A673 (cell line): ENCODE measurements around the gene F2RL2. TPM values are rescaled to one million over a fixed set of nuclear protein-coding genes. Genes with fewer than 3 reads are reported as not detected.
A peak's percentile ranks its signal among the peaks of the same experiment; 100 is the strongest.

ENCODE experiments used
- BruUV-seq: library from RNA; stranded (reverse); fragments of 400-500 nt; replicated peaks from 2 replicates; lab custom pipeline; 2021; lab: Mats Ljungman, UMichigan
- CTCF ChIA-PET: fragments of 300-600 bp; sonication (Branson Sonifier 250); formaldehyde crosslinking; loops from one replicate; lab custom pipeline; 2022; ENCODE audit warnings: antibody characterized with exemption; lab: Charles Lee
- POLR2A ChIA-PET: fragments of 300-600 bp; sonication (Branson Sonifier 250); formaldehyde crosslinking; loops from one replicate; lab custom pipeline; 2022; ENCODE audit warnings: antibody characterized with exemption; ENCODE audit not compliant: low non-redundant PET; lab: Charles Lee
- DNase-seq: peaks from one replicate; pipeline ENCODE4 v3.0.0-alpha.2; 2015; ENCODE audit warnings: low spot score
- H3K27ac ChIP-seq: fragments of 200-600 bp; sonication (generic); 2 replicates; pipeline ENCODE4 v1.5.1; 2016; ENCODE audit warnings: mixed run types, low read depth, mild to moderate bottlenecking, mixed read lengths, antibody characterized with exemption, low read length; ENCODE audit not compliant: poor library complexity, severe bottlenecking
- H3K27me3 ChIP-seq: fragments of 200-600 bp; sonication (generic); replicated peaks from 2 replicates; pipeline ENCODE4 v1.6.1; 2017; ENCODE audit warnings: mixed run types, low read depth, mild to moderate bottlenecking, mixed read lengths, antibody characterized with exemption, low read length; ENCODE audit not compliant: insufficient read depth, poor library complexity
- H3K36me3 ChIP-seq: fragments of 200-600 bp; sonication (generic); 2 replicates; pipeline ENCODE4 v1.6.1; 2016; ENCODE audit warnings: mixed run types, mild to moderate bottlenecking, mixed read lengths, antibody characterized with exemption, low read length; ENCODE audit not compliant: insufficient read depth, poor library complexity, severe bottlenecking
- H3K4me1 ChIP-seq: fragments of 200-600 bp; sonication (generic); 2 replicates; pipeline ENCODE4 v1.6.1; 2017; ENCODE audit warnings: mixed run types, mild to moderate bottlenecking, mixed read lengths, antibody characterized with exemption, low read length; ENCODE audit not compliant: insufficient read depth, poor library complexity, severe bottlenecking
- H3K4me3 ChIP-seq: fragments of 200-600 bp; sonication (generic); 2 replicates; pipeline ENCODE4 v1.5.1; 2016; ENCODE audit warnings: low read depth, mixed run types, mild to moderate bottlenecking, mixed read lengths, low read length; ENCODE audit not compliant: poor library complexity, severe bottlenecking
- H3K9me3 ChIP-seq: fragments of 200-600 bp; sonication (generic); 2 replicates; pipeline ENCODE4 v1.6.1; 2016; ENCODE audit warnings: mixed run types, low read depth, mild to moderate bottlenecking, mixed read lengths, antibody characterized with exemption, low read length; ENCODE audit not compliant: poor library complexity, severe bottlenecking
- CTCF ChIP-seq: fragments of 300-800, 200-600 bp; sonication (generic); conservative IDR thresholded peaks from 2 replicates; pipeline ENCODE4 v1.5.1; 2017; ENCODE audit warnings: low read depth, mild to moderate bottlenecking, antibody characterized with exemption, low read length, moderate library complexity, mixed read lengths
- EZH2 ChIP-seq: fragments of 200-600 bp; sonication (generic); IDR thresholded peaks from 2 replicates; pipeline ENCODE4 v1.6.1; 2017; ENCODE audit warnings: borderline replicate concordance, low read depth, mild to moderate bottlenecking, mixed read lengths, antibody characterized with exemption, low read length; ENCODE audit not compliant: poor library complexity, severe bottlenecking
- intact Hi-C: fragments of 100-400 bp; cut with micrococcal nuclease; formaldehyde crosslinking; loops from one replicate; pipeline ENCODE4 v1.10.0; 2022; ENCODE audit not compliant: unreplicated experiment
- total RNA-seq: library from RNA; stranded (reverse); gene quantifications from 2 replicates; pipeline ENCODE4 v1.2.3, GENCODE V29; 2021

The F2RL2 gene
- total RNA-seq, 1 experiment from 2014 or later = 14.4 TPM

DNA sequence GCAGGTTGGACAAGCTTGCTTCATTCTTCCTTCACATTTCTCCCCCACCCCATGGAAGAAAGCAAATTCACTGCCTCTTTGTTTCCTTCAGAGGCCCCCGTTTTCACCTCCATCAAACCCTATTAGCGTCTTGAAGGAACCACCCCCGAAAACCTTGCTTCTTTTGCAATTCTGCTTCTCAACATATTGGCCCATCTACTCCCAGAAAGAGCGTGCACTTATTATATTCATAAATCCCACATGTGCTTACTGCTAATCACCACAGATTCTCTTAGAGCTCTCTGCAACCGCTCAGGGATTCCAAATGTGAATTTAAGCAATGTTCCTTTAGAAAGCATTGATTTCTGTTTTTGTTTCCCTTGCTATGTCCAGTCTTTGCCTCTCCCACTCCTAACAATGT, 1.1 kb downstream of the F2RL2 start:
- no peak for DNase-seq
- BruUV-seq = no TSS peak
- no peak for TF ChIP-seq EZH2
- TF ChIP-seq CTCF = no peak
- Histone ChIP-seq H3K9me3 (no peaks in the 10 kb centered on the region), H3K4me3 (peak overlapping the region; percentile 37), H3K36me3 (peaks cover 10% of the 10 kb centered on the region), H3K27me3 (no peaks in the 10 kb centered on the region), H3K27ac (peak overlapping the region; percentile 26), H3K4me1 (peaks cover 53% of the 10 kb centered on the region)
- POLR2A ChIA-PET = no interaction called here
- CTCF ChIA-PET = no interaction called here
- intact Hi-C loops = no loop called here

DNA sequence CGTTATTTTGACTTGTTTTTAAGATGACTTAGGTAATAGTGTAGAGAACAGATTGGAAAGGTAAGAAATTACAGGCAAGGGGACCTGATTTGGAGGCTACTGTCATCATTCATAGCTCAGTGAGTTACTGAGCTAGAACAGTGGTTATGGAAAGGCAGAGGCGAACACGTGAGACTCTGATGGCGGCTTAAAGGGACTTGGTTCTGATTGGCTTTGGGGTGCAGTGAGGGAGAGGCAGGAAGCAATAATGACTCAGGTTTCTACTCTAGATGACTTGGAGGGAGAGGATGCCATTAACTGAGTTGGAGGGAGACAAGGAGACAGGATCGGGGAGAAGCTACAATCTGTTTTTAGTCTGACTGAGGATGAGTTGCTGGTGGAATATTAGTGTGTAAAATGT, 3.0 kb downstream of the F2RL2 start:
- TF ChIP-seq CTCF = no peak
- TF ChIP-seq EZH2 = no peak
- peaks cover 14% of the 10 kb centered on the region for H3K36me3 ChIP-seq
- H3K4me1 ChIP-seq = peaks cover 69% of the 10 kb centered on the region
- no TSS peak for BruUV-seq
- peak overlapping the region; percentile 37 for H3K4me3 ChIP-seq
- no peak for DNase-seq
- ChIA-PET POLR2A (no interaction called here), CTCF (no interaction called here)
- no peak overlapping the region for H3K27ac ChIP-seq
- no peaks in the 10 kb centered on the region for H3K27me3 ChIP-seq
- intact Hi-C loops = no loop called here
- no peaks in the 10 kb centered on the region for H3K9me3 ChIP-seq

GRCh38 chr5:76617675-76618074, 5.5 kb downstream of the F2RL2 start:
- Histone ChIP-seq H3K4me3 (no peak overlapping the region), H3K4me1 (peaks cover 63% of the 10 kb centered on the region), H3K9me3 (no peaks in the 10 kb centered on the region), H3K27me3 (no peaks in the 10 kb centered on the region), H3K36me3 (peaks cover 14% of the 10 kb centered on the region), H3K27ac (no peak overlapping the region)
- ChIA-PET POLR2A (no interaction called here), CTCF (no interaction called here)
- no TSS peak for BruUV-seq
- TF ChIP-seq CTCF (no peak), EZH2 (no peak)
- intact Hi-C loops = loop anchor here (5.0 kb wide), 1 partner anchor 65 kb away; no protein-coding TSS in a partner anchor
- no peak for DNase-seq
